Panc1 (cell line): ENCODE data around the gene PPM1L. TPM values are rescaled to one million over a fixed set of nuclear protein-coding genes. Genes with fewer than 3 reads are reported as not detected.

Experiments
- ATAC-seq: fragments of 200-7000 bp; cut with Tn5 transposase; 2 replicates; pipeline ENCODE4 v1.9.1; 2020; ENCODE audit warnings: mild to moderate bottlenecking, moderate library complexity
- BruUV-seq: library from RNA; stranded (reverse); fragments of 400-500 nt; replicated peaks from 2 replicates; lab custom pipeline; 2021; lab: Mats Ljungman, UMichigan
- CTCF ChIA-PET: fragments of 300-600 bp; sonication (Branson Sonifier 250); formaldehyde crosslinking; loops from one replicate; lab custom pipeline; 2022; ENCODE audit warnings: antibody characterized with exemption; lab: Charles Lee
- POLR2A ChIA-PET: fragments of 300-600 bp; sonication (Branson Sonifier 250); formaldehyde crosslinking; loops from one replicate; lab custom pipeline; 2022; ENCODE audit warnings: antibody characterized with exemption; lab: Charles Lee
- DNase-seq: peaks from one replicate; pipeline ENCODE4 v3.0.0-alpha.2; 2010; ENCODE audit warnings: low read depth, low spot score
- H3K27ac ChIP-seq: 2 replicates; pipeline ENCODE4 v1.5.1; 2011; ENCODE audit warnings: mild to moderate bottlenecking, low read length, inconsistent platforms
- H3K27me3 ChIP-seq: fragments of 200-500 bp; sonication (Bioruptor generic); 2 replicates; pipeline ENCODE4 v1.6.0; 2014; ENCODE audit warnings: low read length, inconsistent platforms; ENCODE audit not compliant: control insufficient read depth, insufficient read depth
- H3K36me3 ChIP-seq: fragments of 200-500 bp; sonication (Bioruptor generic); 2 replicates; pipeline ENCODE4 v1.5.1; 2014; ENCODE audit warnings: inconsistent platforms, mild to moderate bottlenecking, low read length, moderate library complexity; ENCODE audit not compliant: control insufficient read depth, insufficient read depth
- H3K4me1 ChIP-seq: 2 replicates; pipeline ENCODE4 v1.5.1; 2011; ENCODE audit warnings: inconsistent platforms, mild to moderate bottlenecking, low read length, moderate library complexity; ENCODE audit not compliant: control insufficient read depth, insufficient read depth
- H3K4me3 ChIP-seq, 2 experiments: 2 replicates each; pipeline ENCODE4 v1.5.1; 2011 to 2012; ENCODE audit warnings: low read depth in 2 of 2, low read length in 2 of 2, mild to moderate bottlenecking in 2 of 2, inconsistent platforms in 1 of 2, moderate library complexity in 1 of 2
- H3K9me3 ChIP-seq: fragments of 200-500 bp; sonication (Bioruptor generic); 2 replicates; pipeline ENCODE4 v1.5.1; 2014; ENCODE audit warnings: low read depth, mild to moderate bottlenecking, inconsistent platforms, low read length, moderate library complexity; ENCODE audit not compliant: control insufficient read depth, insufficient read depth
- POLR2AphosphoS5 ChIP-seq: IDR thresholded peaks from 2 replicates; pipeline ENCODE4 v1.6.1; 2012; ENCODE audit warnings: mild to moderate bottlenecking, low read depth, low read length, moderate library complexity
- REST ChIP-seq, 2 experiments: IDR thresholded peaks; 2 replicates each; pipeline ENCODE4 v1.6.1; 2011 to 2012; ENCODE audit warnings: low read depth in 2 of 2, control low read depth in 1 of 2, low read length in 1 of 2, mild to moderate bottlenecking in 1 of 2, moderate library complexity in 1 of 2; ENCODE audit not compliant: insufficient read depth in 1 of 2
- SIN3A ChIP-seq: IDR thresholded peaks from 2 replicates; pipeline ENCODE4 v1.6.1; 2012; ENCODE audit warnings: low read depth, mild to moderate bottlenecking, low read length, moderate library complexity, borderline replicate concordance; ENCODE audit not compliant: insufficient read depth
- TCF7L2 ChIP-seq: IDR thresholded peaks from 2 replicates; pipeline ENCODE4 v1.6.1; 2011; ENCODE audit warnings: mild to moderate bottlenecking, low read depth, low read length, inconsistent platforms
- in situ Hi-C: cut with HindIII; loops from 2 replicates; pipeline ENCODE4 v1.10.0; 2016; ENCODE audit warnings: low sequenced_read_pairs, low pct_unique_long_range_greater_than_20kb
- intact Hi-C: fragments of 100-400 bp; cut with micrococcal nuclease; formaldehyde crosslinking; loops from one replicate; pipeline ENCODE4 v1.10.0; 2022; ENCODE audit not compliant: unreplicated experiment
- total RNA-seq: library from RNA; stranded (reverse); gene quantifications from one replicate; pipeline ENCODE4 v1.2.1, GENCODE V29; 2021; ENCODE audit not compliant: unreplicated experiment
- TF ChIP-seq, protein P1 (sequence below): fragments of 450-650 bp; IDR thresholded peaks from 2 replicates; pipeline ENCODE4 v1.5.1; 2017; ENCODE audit warnings: mild to moderate bottlenecking

PPM1L gene
- total RNA-seq, 1 experiment from 2014 or later, result 23.8 TPM

- Histone ChIP-seq H3K27ac (no peak overlapping the region), H3K27me3 (no peaks in the 10 kb centered on the region), H3K36me3 (no peaks in the 10 kb centered on the region), H3K4me3 (no peak overlapping the region), H3K9me3 (no peaks in the 10 kb centered on the region), H3K4me1 (no peaks in the 10 kb centered on the region)
- in situ Hi-C loops, result no loop called here
- no TSS peak for BruUV-seq
- TF ChIP-seq, protein P1, sequence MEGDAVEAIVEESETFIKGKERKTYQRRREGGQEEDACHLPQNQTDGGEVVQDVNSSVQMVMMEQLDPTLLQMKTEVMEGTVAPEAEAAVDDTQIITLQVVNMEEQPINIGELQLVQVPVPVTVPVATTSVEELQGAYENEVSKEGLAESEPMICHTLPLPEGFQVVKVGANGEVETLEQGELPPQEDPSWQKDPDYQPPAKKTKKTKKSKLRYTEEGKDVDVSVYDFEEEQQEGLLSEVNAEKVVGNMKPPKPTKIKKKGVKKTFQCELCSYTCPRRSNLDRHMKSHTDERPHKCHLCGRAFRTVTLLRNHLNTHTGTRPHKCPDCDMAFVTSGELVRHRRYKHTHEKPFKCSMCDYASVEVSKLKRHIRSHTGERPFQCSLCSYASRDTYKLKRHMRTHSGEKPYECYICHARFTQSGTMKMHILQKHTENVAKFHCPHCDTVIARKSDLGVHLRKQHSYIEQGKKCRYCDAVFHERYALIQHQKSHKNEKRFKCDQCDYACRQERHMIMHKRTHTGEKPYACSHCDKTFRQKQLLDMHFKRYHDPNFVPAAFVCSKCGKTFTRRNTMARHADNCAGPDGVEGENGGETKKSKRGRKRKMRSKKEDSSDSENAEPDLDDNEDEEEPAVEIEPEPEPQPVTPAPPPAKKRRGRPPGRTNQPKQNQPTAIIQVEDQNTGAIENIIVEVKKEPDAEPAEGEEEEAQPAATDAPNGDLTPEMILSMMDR, result no peak
- TF ChIP-seq REST (IDR thresholded peaks at IDR 0.05; ENCODE audit: insufficient read depth in 1 of 2, low read depth in 2 of 2, low read length in 1 of 2) (no peak), SIN3A (no peak), TCF7L2 (no peak), POLR2AphosphoS5 (no peak)
- ATAC-seq, result no peak
- ChIA-PET POLR2A (no interaction called here), CTCF (no interaction called here)
- intact Hi-C loops, result no loop called here
- no peak for DNase-seq
These were observed 20.2 kb upstream of the PPM1L start for GRCh38 chr3:160735826-160736225.

DNA sequence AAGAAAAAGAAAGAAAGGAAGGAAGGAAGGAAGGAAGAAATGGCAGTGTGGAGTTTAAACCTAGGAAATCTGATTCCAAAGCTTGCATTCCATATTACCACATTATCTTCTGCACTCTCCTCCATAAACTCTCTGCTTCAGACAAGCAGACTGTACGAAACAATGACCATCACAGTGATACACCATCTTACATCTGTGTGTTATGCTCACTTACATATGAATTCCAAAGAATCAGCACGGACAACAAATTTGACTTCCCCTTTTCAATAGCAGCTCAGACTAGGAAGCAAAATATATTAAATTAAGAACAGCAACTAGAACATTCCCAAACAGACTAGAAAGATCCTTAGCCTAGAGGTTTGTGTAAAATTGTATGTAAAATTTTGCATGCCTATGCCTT, 18.0 kb upstream of the PPM1L start:
- peaks cover 3% of the 10 kb centered on the region; the same call in 1 of the 2 replicates for H3K27me3 ChIP-seq
- no peaks in the 10 kb centered on the region for H3K36me3 ChIP-seq
- H3K4me3 ChIP-seq, result no peak overlapping the region
- intact Hi-C loops, result no loop called here
- no peaks in the 10 kb centered on the region for H3K4me1 ChIP-seq
- in situ Hi-C loops, result no loop called here
- BruUV-seq, result no TSS peak
- TF ChIP-seq SIN3A, result no peak
- no peak for TF ChIP-seq POLR2AphosphoS5
- no peak for TF ChIP-seq TCF7L2
- TF ChIP-seq, protein P1, result no peak
- no peak for TF ChIP-seq REST (IDR thresholded peaks at IDR 0.05; ENCODE audit: insufficient read depth in 1 of 2, low read depth in 2 of 2, low read length in 1 of 2)
- ATAC-seq (no peak), DNase-seq (no peak)
- CTCF ChIA-PET, result no interaction called here
- H3K9me3 ChIP-seq, result no peaks in the 10 kb centered on the region
- no peak overlapping the region for H3K27ac ChIP-seq
- POLR2A ChIA-PET, result no interaction called here
